AG08395 (cell line): Measurements from ENCODE around the gene EPHA3.
"Not testable (repeated sequence)": the region's sequence is repeated elsewhere in the genome, so short reads cannot be mapped to it uniquely, and the experiment has no call there.

Source experiments
- DNase-seq: peaks from one replicate; pipeline ENCODE4 v3.0.0; 2012; ENCODE audit warnings: mixed read lengths, low spot score

EPHA3 gene

GRCh38 chr3:89280822-89281365, 173.5 kb downstream of the EPHA3 start:
- no peak for DNase-seq

GRCh38 chr3:89287902-89288508, 180.6 kb downstream of the EPHA3 start:
- no peak for DNase-seq

- no peak for DNase-seq
Measured at GRCh38 chr3:89289574-89290190, 182.3 kb downstream of the EPHA3 start.

GRCh38 chr3:89297199-89297598, 189.8 kb downstream of the EPHA3 start:
- DNase-seq, result no peak

GRCh38 chr3:89300526-89300925, 193.1 kb downstream of the EPHA3 start:
- DNase-seq, result no peak

GRCh38 chr3:89300981-89301380, 193.6 kb downstream of the EPHA3 start:
- DNase-seq, result no peak

- peak; percentile 2 for DNase-seq
Measured at GRCh38 chr3:89303701-89304100, 196.3 kb downstream of the EPHA3 start.

- DNase-seq, result no peak
Measured at GRCh38 chr3:89306540-89306939, 199.1 kb downstream of the EPHA3 start.

GRCh38 chr3:89311581-89311980, 204.2 kb downstream of the EPHA3 start:
- no peak for DNase-seq

- no peak for DNase-seq
Measured at GRCh38 chr3:89312141-89312540, 204.7 kb downstream of the EPHA3 start.

GRCh38 chr3:89314454-89315098, 207.2 kb downstream of the EPHA3 start:
- peak; percentile 5 for DNase-seq

- DNase-seq, result no peak
Measured at GRCh38 chr3:89315750-89316470, 208.5 kb downstream of the EPHA3 start.

- DNase-seq, result no peak
Measured at GRCh38 chr3:89320186-89320585, 212.8 kb downstream of the EPHA3 start.

- no peak for DNase-seq
Measured at GRCh38 chr3:89326997-89327396, 219.6 kb downstream of the EPHA3 start.

- no peak for DNase-seq
Measured at GRCh38 chr3:89332386-89332785, 225.0 kb downstream of the EPHA3 start.

GRCh38 chr3:89332793-89333192, 225.4 kb downstream of the EPHA3 start:
- no peak for DNase-seq

- DNase-seq, result no peak
Measured at GRCh38 chr3:89335693-89336092, 228.3 kb downstream of the EPHA3 start.

GRCh38 chr3:89340408-89340807, 233.0 kb downstream of the EPHA3 start:
- no peak for DNase-seq

GRCh38 chr3:89344076-89344475, 236.7 kb downstream of the EPHA3 start:
- no peak for DNase-seq

- not testable (repeated sequence) for DNase-seq
Measured at GRCh38 chr3:89350935-89351334, 243.5 kb downstream of the EPHA3 start.

- DNase-seq, result no peak
Measured at GRCh38 chr3:89353465-89353864, 246.0 kb downstream of the EPHA3 start.

- DNase-seq, result no peak
Measured at GRCh38 chr3:89358281-89358680, 250.9 kb downstream of the EPHA3 start.

- peak; percentile 32 for DNase-seq
Measured at GRCh38 chr3:89360156-89360555, 252.7 kb downstream of the EPHA3 start.
